ENCODE measurements around the gene PRKCD.

DNA sequence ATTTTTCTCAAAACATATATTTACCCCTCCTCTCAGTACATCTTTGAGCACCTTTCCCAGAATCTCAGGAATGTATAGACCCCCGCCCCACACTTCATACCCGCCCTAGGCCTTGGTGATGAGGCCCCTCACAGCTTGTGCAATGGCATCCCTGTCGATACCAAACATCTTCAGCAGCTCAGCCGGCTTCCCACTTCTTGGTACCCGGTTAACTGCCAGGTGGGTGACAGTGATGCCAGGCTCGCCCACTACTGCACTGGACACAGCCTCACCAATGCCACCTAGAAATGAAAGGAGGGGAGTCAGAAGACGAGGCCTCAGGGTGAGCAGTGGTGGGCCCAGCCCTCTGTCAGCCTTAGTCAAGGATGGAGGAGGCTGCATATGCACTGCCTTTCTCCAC, 64.6 kb downstream of the PRKCD start:
- TF ChIP-seq KLF10 (CRISPR knock-in tag; IDR thresholded peaks at IDR 0.05) (no peak), HMG20B (CRISPR knock-in tag; IDR thresholded peaks at IDR 0.05) (no peak), SIN3A (IDR thresholded peaks at IDR 0.05; ENCODE audit: borderline replicate concordance in 2 of 2, control insufficient read depth in 1 of 2, low read depth in 2 of 2, low read length in 2 of 2) (no peak), SMC3 (conservative IDR thresholded peaks at IDR 0.05; ENCODE audit: insufficient read depth, low read depth, low read length) (no peak), ELF1 (tag; IDR thresholded peaks at IDR 0.05) (no peak), SMARCB1 (IDR thresholded peaks at IDR 0.05; ENCODE audit: insufficient read length, low read depth) (no peak), EZH2 (IDR thresholded peaks at IDR 0.05; ENCODE audit: borderline replicate concordance, low read depth, low read length) (no peak), ZNF592 (IDR thresholded peaks at IDR 0.05) (no peak), ZNF324 (CRISPR knock-in tag; IDR thresholded peaks at IDR 0.05) (no peak)
- TF ChIP-seq, protein P1, sequence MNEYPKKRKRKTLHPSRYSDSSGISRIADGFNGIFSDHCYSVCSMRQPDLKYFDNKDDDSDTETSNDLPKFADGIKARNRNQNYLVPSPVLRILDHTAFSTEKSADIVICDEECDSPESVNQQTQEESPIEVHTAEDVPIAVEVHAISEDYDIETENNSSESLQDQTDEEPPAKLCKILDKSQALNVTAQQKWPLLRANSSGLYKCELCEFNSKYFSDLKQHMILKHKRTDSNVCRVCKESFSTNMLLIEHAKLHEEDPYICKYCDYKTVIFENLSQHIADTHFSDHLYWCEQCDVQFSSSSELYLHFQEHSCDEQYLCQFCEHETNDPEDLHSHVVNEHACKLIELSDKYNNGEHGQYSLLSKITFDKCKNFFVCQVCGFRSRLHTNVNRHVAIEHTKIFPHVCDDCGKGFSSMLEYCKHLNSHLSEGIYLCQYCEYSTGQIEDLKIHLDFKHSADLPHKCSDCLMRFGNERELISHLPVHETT (CRISPR knock-in tag; conservative IDR thresholded peaks at IDR 0.05 in 1 of 2, IDR thresholded peaks at IDR 0.05 in 1 of 2), result no peak
- TF ChIP-seq, protein P2, sequence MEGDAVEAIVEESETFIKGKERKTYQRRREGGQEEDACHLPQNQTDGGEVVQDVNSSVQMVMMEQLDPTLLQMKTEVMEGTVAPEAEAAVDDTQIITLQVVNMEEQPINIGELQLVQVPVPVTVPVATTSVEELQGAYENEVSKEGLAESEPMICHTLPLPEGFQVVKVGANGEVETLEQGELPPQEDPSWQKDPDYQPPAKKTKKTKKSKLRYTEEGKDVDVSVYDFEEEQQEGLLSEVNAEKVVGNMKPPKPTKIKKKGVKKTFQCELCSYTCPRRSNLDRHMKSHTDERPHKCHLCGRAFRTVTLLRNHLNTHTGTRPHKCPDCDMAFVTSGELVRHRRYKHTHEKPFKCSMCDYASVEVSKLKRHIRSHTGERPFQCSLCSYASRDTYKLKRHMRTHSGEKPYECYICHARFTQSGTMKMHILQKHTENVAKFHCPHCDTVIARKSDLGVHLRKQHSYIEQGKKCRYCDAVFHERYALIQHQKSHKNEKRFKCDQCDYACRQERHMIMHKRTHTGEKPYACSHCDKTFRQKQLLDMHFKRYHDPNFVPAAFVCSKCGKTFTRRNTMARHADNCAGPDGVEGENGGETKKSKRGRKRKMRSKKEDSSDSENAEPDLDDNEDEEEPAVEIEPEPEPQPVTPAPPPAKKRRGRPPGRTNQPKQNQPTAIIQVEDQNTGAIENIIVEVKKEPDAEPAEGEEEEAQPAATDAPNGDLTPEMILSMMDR (IDR thresholded peaks at IDR 0.05 in 2 of 3, conservative IDR thresholded peaks at IDR 0.05 in 1 of 3; ENCODE audit: insufficient read depth in 2 of 3, low read depth in 1 of 3, low read length in 3 of 3), result no peak
- TF ChIP-seq, protein P3, sequence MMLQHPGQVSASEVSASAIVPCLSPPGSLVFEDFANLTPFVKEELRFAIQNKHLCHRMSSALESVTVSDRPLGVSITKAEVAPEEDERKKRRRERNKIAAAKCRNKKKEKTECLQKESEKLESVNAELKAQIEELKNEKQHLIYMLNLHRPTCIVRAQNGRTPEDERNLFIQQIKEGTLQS (IDR thresholded peaks at IDR 0.05), result no peak
- TF ChIP-seq, protein P3 (CRISPR knock-in tag; conservative IDR thresholded peaks at IDR 0.05), result no peak
